ES-I3 (cell line): ENCODE measurements around the gene IFNA13.

ENCODE experiments used
- H3K36me3 ChIP-seq: 2 replicates; pipeline ENCODE4 v1.6.1; 2013; ENCODE audit warnings: mild to moderate bottlenecking, low read length, control low read depth, moderate library complexity; ENCODE audit not compliant: insufficient read depth
- H3K4me1 ChIP-seq: 2 replicates; pipeline ENCODE4 v1.6.1; 2013; ENCODE audit warnings: mild to moderate bottlenecking, control low read depth, low read length; ENCODE audit not compliant: insufficient read depth
- H3K9ac ChIP-seq: 2 replicates; pipeline ENCODE4 v1.6.1; 2013; ENCODE audit warnings: low read depth, mild to moderate bottlenecking, low read length, moderate library complexity
- H3K9me3 ChIP-seq: 2 replicates; pipeline ENCODE4 v1.6.1; 2013; ENCODE audit warnings: mild to moderate bottlenecking, low read length, moderate library complexity; ENCODE audit not compliant: control insufficient read depth, insufficient read depth

The IFNA13 gene

DNA sequence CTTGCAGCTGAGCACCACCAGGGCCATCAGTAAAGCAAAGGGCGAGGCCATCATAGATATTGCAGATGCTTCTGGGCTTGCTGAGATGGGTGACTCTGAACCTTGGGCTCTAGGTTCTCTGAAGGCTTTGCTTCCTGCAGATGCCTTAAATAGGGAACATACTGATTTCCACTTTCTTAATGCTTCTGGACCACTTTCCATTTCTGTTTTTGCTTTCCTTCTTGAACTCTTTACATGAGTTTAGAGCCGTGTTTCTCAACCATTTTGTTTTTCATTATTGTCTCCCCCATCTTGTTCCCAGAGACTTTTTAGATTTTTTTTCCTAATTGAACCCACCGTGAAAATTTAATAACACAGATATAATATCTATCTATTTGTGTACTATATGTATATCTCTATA lies at the start of gene IFNA13:
Gene IFNA13 (minus strand): TSS at position 101 of the 400 bp plus-strand sequence. CDS start 47 bp downstream, at position 54.
- Histone ChIP-seq H3K9me3 (no peaks in the 10 kb centered on the region), H3K4me1 (no peaks in the 10 kb centered on the region), H3K36me3 (no peaks in the 10 kb centered on the region), H3K9ac (no peak within 1 kb of the TSS)

DNA sequence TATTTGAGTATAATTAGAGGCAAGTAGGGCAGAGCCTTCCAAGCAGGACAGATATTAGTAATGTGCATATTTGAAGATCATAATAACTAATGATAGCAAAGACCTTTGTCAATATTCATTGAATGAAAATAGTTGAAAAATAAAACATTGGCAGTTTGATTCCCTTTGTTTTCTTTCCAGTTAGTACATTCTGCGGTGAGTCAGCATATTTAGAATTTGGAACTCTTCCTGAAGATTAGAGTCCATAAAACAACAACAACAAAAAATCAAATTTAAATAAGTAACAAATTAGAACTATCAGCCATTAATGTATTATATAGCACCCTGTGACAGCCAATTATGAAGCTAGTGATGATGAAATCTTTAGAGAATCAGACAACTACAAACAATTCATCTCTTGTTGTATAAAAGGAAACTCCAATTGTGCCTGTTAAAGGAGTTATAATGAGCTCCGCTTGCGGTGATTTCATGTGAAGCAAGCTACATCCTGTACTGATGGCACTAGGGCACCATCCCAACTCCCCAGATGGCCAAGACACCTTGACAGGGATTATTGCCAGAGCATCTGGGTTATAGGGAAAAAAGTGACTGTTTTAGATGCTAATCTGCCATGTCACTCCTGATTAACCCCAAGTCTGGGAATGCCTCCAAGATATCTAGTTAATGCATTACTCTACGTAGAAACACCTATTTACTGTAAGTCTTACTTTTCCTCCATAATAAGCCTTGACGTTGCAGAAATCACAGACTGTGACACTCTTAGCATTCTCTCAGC lies 47.8 kb upstream of the IFNA13 start:
- Histone ChIP-seq H3K4me1 (no peaks in the 10 kb centered on the region), H3K36me3 (no peaks in the 10 kb centered on the region), H3K9me3 (no peaks in the 10 kb centered on the region), H3K9ac (no peak overlapping the region)

- H3K4me1 ChIP-seq: no peaks in the 10 kb centered on the region
- H3K36me3 ChIP-seq: no peaks in the 10 kb centered on the region
- no peaks in the 10 kb centered on the region for H3K9me3 ChIP-seq
- H3K9ac ChIP-seq: no peak overlapping the region
Observed at GRCh38 chr9:21414220-21414940, 46.5 kb upstream of the IFNA13 start.

- H3K9ac ChIP-seq: no peak overlapping the region
- no peaks in the 10 kb centered on the region for H3K9me3 ChIP-seq
- H3K4me1 ChIP-seq: no peaks in the 10 kb centered on the region
- no peaks in the 10 kb centered on the region for H3K36me3 ChIP-seq
Observed at GRCh38 chr9:21413624-21414023, 45.8 kb upstream of the IFNA13 start.

GRCh38 chr9:21413151-21413550 lies 45.3 kb upstream of the IFNA13 start:
- no peaks in the 10 kb centered on the region for H3K36me3 ChIP-seq
- no peaks in the 10 kb centered on the region for H3K4me1 ChIP-seq
- no peak overlapping the region for H3K9ac ChIP-seq

GRCh38 chr9:21412107-21412506 lies 44.2 kb upstream of the IFNA13 start:
- no peaks in the 10 kb centered on the region for H3K36me3 ChIP-seq
- H3K9me3 ChIP-seq: no peaks in the 10 kb centered on the region
- H3K9ac ChIP-seq: no peak overlapping the region
- no peaks in the 10 kb centered on the region for H3K4me1 ChIP-seq

More at GRCh38 chr9:21413151-21413550, 45.3 kb upstream of the IFNA13 start:
- H3K9me3 ChIP-seq: no peaks in the 10 kb centered on the region

GRCh38 chr9:21408817-21409216 lies 41.0 kb upstream of the IFNA13 start, which contains the start of gene IFNA8:
Gene IFNA8, plus strand, starts transcription at chr9:21409117. Its CDS starts 60 bp downstream, at chr9:21409177.
- H3K9ac ChIP-seq: no peak within 1 kb of the TSS
- H3K36me3 ChIP-seq: no peaks in the 10 kb centered on the region

GRCh38 chr9:21404146-21404545 lies 36.3 kb upstream of the IFNA13 start:
- H3K9me3 ChIP-seq: no peaks in the 10 kb centered on the region
- H3K9ac ChIP-seq: no peak overlapping the region
- H3K4me1 ChIP-seq: 0 out of 2 replicates have a peak, but pooled peaks cover 3% of the 10 kb centered on the region
- H3K36me3 ChIP-seq: no peaks in the 10 kb centered on the region

More at GRCh38 chr9:21408817-21409216, 41.0 kb upstream of the IFNA13 start, which contains the start of gene IFNA8:
- H3K4me1 ChIP-seq: no peaks in the 10 kb centered on the region
- H3K9me3 ChIP-seq: no peaks in the 10 kb centered on the region

DNA sequence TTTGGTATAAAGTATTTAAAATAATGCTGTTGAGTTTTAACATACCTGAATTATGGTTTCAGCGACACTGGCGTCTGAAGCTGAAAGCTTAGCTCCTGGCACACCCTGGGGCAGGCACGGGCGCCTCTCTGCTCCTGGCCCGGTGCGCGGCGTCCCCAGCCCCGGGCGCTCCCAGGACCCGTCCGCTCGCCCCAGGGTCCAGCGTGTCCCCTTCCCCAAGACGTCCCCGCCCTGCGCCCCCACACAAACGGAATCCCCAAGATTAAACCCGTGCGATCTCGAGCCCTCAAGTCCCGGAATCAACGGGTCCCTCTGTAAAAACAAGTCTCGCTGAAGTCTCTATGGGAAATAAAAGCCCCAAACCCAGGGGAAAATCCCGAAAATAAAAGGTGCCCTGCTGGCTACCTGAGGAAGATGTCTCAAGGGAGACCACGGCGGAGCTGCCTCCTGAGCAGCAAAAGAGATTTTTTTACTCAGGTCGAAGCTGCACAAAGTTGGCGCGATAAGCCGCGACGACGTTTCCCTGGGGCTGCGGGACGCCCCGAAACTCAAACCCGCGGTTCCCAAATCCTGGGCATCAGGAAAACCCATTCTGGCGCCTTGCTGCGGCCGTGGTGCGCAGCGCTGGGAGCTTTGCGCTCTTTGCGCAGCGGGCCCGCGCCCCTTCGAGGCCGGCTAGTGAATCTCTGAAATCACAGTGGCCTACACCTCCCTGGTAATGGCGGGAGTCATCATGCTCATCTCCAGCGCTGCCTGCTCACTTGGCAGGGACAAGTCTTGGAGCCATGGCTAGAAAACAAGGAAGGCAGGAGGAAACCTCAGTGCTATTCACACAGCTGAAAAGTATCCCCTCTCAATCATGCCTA lies 34.8 kb upstream of the IFNA13 start:
- Histone ChIP-seq H3K36me3 (no peaks in the 10 kb centered on the region), H3K9ac (peak overlapping the region; percentile 65), H3K4me1 (0 out of 2 replicates have a peak, but pooled peaks cover 3% of the 10 kb centered on the region), H3K9me3 (no peaks in the 10 kb centered on the region)

DNA sequence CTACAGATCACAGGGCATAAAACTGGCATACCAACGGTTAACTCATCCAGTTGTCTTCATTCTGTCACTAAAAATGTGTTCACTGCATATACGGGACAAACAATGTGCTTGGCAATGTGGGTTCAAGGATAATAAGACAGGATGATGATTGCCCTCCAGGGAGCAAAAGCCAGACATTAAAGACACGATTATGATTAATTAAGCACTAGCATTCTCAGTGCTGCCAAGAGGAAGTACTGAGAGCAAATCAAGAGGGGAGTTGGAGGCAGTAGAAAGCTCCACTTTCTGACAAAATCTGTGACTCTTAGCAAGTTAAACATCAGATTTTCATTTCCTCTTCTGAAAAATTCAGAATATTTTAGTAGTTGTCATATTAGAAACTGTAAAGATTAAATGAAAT lies 32.1 kb upstream of the IFNA13 start:
- H3K36me3 ChIP-seq: no peaks in the 10 kb centered on the region
- no peak overlapping the region for H3K9ac ChIP-seq
- no peaks in the 10 kb centered on the region for H3K9me3 ChIP-seq
- 0 out of 2 replicates have a peak, but pooled peaks cover 3% of the 10 kb centered on the region for H3K4me1 ChIP-seq

GRCh38 chr9:21398955-21399489 lies 31.2 kb upstream of the IFNA13 start:
- no peak overlapping the region for H3K9ac ChIP-seq
- H3K4me1 ChIP-seq: 0 out of 2 replicates have a peak, but pooled peaks cover 3% of the 10 kb centered on the region
- no peaks in the 10 kb centered on the region for H3K36me3 ChIP-seq
- H3K9me3 ChIP-seq: no peaks in the 10 kb centered on the region

DNA sequence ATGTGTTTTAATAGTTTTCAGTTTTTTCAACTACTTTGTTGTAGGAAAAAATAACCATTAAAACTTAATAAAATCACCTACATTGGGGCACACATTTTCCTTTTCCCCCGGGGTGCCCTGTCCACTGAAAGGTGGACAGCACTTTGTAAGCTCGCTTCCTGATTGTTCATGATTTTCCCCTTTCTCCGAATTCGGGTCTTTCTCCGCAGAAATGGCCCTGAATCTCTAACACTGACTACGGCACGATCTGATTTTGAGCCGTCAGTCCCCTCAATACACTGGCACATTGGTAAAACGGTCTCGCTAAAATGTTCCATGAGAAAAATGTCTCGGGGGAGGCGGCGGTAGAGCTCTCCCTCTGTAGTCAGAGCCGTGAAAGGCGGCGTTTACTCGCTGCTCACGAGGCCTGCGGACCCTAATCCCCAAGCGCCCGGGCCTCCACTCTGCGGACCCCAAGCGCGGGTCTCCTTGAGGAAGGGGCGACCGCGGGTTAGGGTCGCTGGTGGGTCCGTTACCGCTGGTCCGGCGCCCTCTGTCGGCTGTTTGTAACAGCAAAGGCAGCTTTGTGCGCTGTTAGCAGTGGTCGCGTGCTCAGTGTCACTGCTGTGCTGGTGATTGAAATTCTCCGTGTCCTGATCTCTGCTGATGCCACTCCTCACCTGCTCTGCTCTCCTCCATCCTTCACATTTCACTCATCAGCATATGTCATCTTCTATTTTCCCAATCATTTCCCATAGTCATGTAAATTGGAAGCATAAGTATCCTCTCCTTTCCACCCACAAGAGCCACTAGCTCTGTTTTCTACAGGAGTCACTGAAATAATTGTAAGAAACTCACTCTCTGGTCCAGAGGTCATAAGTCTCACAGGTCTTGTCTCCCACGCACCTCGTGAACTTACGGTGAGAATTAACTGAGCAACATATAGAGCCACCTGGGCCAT lies 28.2 kb upstream of the IFNA13 start:
- no peaks in the 10 kb centered on the region for H3K36me3 ChIP-seq
- peak overlapping the region; percentile 82 for H3K9ac ChIP-seq
- no peaks in the 10 kb centered on the region for H3K9me3 ChIP-seq
- H3K4me1 ChIP-seq: no peaks in the 10 kb centered on the region

- no peaks in the 10 kb centered on the region for H3K4me1 ChIP-seq
- H3K36me3 ChIP-seq: no peaks in the 10 kb centered on the region
- no peaks in the 10 kb centered on the region for H3K9me3 ChIP-seq
- no peak overlapping the region for H3K9ac ChIP-seq
Observed at GRCh38 chr9:21392270-21392669, 24.4 kb upstream of the IFNA13 start.
